WTC11 (cell line): Measurements from ENCODE around the gene TCEANC2. TPM values are rescaled to one million over a fixed set of nuclear protein-coding genes. Genes with fewer than 3 reads are reported as not detected.

ENCODE experiments used
- ATAC-seq: fragments of 200-7000 bp; cut with Tn5 transposase; 2 replicates; pipeline ENCODE4 v1.10.0; 2021; ENCODE audit warnings: mild to moderate bottlenecking, moderate library complexity
- CTCF ChIA-PET: fragments of 300-600 bp; sonication (Branson Sonifier 250); formaldehyde crosslinking; loops from one replicate; lab custom pipeline; 2021; ENCODE audit warnings: antibody characterized with exemption; lab: Charles Lee
- POLR2A ChIA-PET: fragments of 350-600 bp; sonication (Branson Sonifier 250); formaldehyde crosslinking; loops from one replicate; lab custom pipeline; 2021; ENCODE audit warnings: antibody characterized with exemption; lab: Charles Lee
- DNase-seq: peaks from one replicate; pipeline ENCODE4 v3.0.0; 2021; ENCODE audit warnings: low spot score
- H3K27ac Mint-ChIP-seq: 2 replicates; pipeline ENCODE4 v1.8.0; 2021; ENCODE audit warnings: mixed read lengths
- H3K27me3 Mint-ChIP-seq: 2 replicates; pipeline ENCODE4 v1.8.0; 2021; ENCODE audit warnings: low read depth, mild to moderate bottlenecking, moderate library complexity, mixed read lengths
- H3K36me3 Mint-ChIP-seq: 2 replicates; pipeline ENCODE4 v1.8.0; 2021; ENCODE audit warnings: mixed read lengths
- H3K4me1 Mint-ChIP-seq: 2 replicates; pipeline ENCODE4 v1.8.0; 2022; ENCODE audit warnings: mixed read lengths
- H3K4me3 Mint-ChIP-seq: 2 replicates; pipeline ENCODE4 v1.8.0; 2021; ENCODE audit warnings: mild to moderate bottlenecking, moderate library complexity, mixed read lengths
- H3K9me3 Mint-ChIP-seq: 2 replicates; pipeline ENCODE4 v1.8.0; 2021; ENCODE audit warnings: mixed read lengths
- ATF1 ChIP-seq: sonication (generic); formaldehyde crosslinking; IDR thresholded peaks from 2 replicates; pipeline ENCODE4 v1.8.1; 2023; ENCODE audit warnings: mild to moderate bottlenecking, moderate library complexity, missing genetic modification reagents
- ELF4 ChIP-seq: sonication (generic); formaldehyde crosslinking; IDR thresholded peaks from 2 replicates; pipeline ENCODE4 v1.8.1; 2022; ENCODE audit warnings: low read depth, mild to moderate bottlenecking, moderate library complexity, missing genetic modification reagents
- FOXJ3 ChIP-seq: sonication (generic); formaldehyde crosslinking; IDR thresholded peaks from 2 replicates; pipeline ENCODE4 v1.9.0; 2021; ENCODE audit warnings: missing genetic modification reagents, mild to moderate bottlenecking, borderline replicate concordance
- HMGXB4 ChIP-seq: sonication (generic); formaldehyde crosslinking; IDR thresholded peaks from 2 replicates; pipeline ENCODE4 v1.8.1; 2023; ENCODE audit warnings: mild to moderate bottlenecking, moderate library complexity, missing genetic modification reagents
- JUN ChIP-seq: sonication (generic); formaldehyde crosslinking; IDR thresholded peaks from 2 replicates; pipeline ENCODE4 v1.8.0; 2023; ENCODE audit warnings: mild to moderate bottlenecking, missing genetic modification reagents
- NFATC4 ChIP-seq: fragments of 250-450 bp; sonication (Bioruptor Pico); IDR thresholded peaks from 2 replicates; pipeline ENCODE4 v1.9.0; 2021; ENCODE audit warnings: mild to moderate bottlenecking
- NFYB ChIP-seq: sonication (generic); formaldehyde crosslinking; conservative IDR thresholded peaks from 2 replicates; pipeline ENCODE4 v1.8.0; 2022; ENCODE audit warnings: low read depth, missing genetic modification reagents
- NR1H2 ChIP-seq: sonication (generic); formaldehyde crosslinking; IDR thresholded peaks from 2 replicates; pipeline ENCODE4 v1.9.0; 2021; ENCODE audit warnings: mild to moderate bottlenecking, moderate library complexity, missing genetic modification reagents
- OVOL2 ChIP-seq: fragments of 250-450 bp; sonication (Bioruptor Pico); IDR thresholded peaks from 2 replicates; pipeline ENCODE4 v1.9.0; 2021; ENCODE audit warnings: mild to moderate bottlenecking, borderline replicate concordance
- PRRX2 ChIP-seq: fragments of 250-450 bp; sonication (Bioruptor Pico); IDR thresholded peaks from 2 replicates; pipeline ENCODE4 v1.8.0; 2021; ENCODE audit warnings: mild to moderate bottlenecking
- SMAD3 ChIP-seq: sonication (generic); formaldehyde crosslinking; IDR thresholded peaks from 2 replicates; pipeline ENCODE4 v1.8.0; 2022; ENCODE audit warnings: missing genetic modification reagents, mild to moderate bottlenecking, borderline replicate concordance
- SMAD4 ChIP-seq: sonication (generic); formaldehyde crosslinking; IDR thresholded peaks from 2 replicates; pipeline ENCODE4 v1.8.0; 2022; ENCODE audit warnings: mild to moderate bottlenecking, missing genetic modification reagents
- TCF7 ChIP-seq: sonication (generic); formaldehyde crosslinking; IDR thresholded peaks from 2 replicates; pipeline ENCODE4 v1.8.0; 2022; ENCODE audit warnings: mild to moderate bottlenecking, low read depth, missing genetic modification reagents, moderate library complexity
- TEAD4 ChIP-seq: sonication (generic); formaldehyde crosslinking; IDR thresholded peaks from 2 replicates; pipeline ENCODE4 v1.8.0; 2022; ENCODE audit warnings: mild to moderate bottlenecking, missing genetic modification reagents
- ZBTB43 ChIP-seq: sonication (generic); formaldehyde crosslinking; IDR thresholded peaks from 2 replicates; pipeline ENCODE4 v1.8.1; 2023; ENCODE audit warnings: mild to moderate bottlenecking, missing genetic modification reagents
- ZMAT4 ChIP-seq: fragments of 250-450 bp; sonication (Bioruptor Pico); IDR thresholded peaks from 2 replicates; pipeline ENCODE4 v1.9.0; 2021; ENCODE audit warnings: mild to moderate bottlenecking
- ZNF396 ChIP-seq: fragments of 250-450 bp; sonication (Bioruptor Pico); IDR thresholded peaks from 2 replicates; pipeline ENCODE4 v1.8.0; 2021; ENCODE audit warnings: mild to moderate bottlenecking, moderate library complexity, borderline replicate concordance
- ZNF416 ChIP-seq: fragments of 250-450 bp; sonication (Bioruptor Pico); IDR thresholded peaks from 2 replicates; pipeline ENCODE4 v1.9.0; 2021; ENCODE audit warnings: mild to moderate bottlenecking, inconsistent platforms
- ZNF532 ChIP-seq: fragments of 250-450 bp; sonication (Bioruptor Pico); IDR thresholded peaks from 2 replicates; pipeline ENCODE4 v1.9.0; 2021; ENCODE audit warnings: mild to moderate bottlenecking, borderline replicate concordance
- ZNF671 ChIP-seq: fragments of 250-450 bp; sonication (Bioruptor Pico); IDR thresholded peaks from 2 replicates; pipeline ENCODE4 v1.8.0; 2021; ENCODE audit warnings: mild to moderate bottlenecking
- total RNA-seq: library from RNA; stranded (reverse); gene quantifications from 3 replicates; pipeline ENCODE4 v1.2.3, GENCODE V29; 2021
- TF ChIP-seq, protein P1 (sequence below): fragments of 250-450 bp; sonication (Bioruptor Pico); IDR thresholded peaks from 2 replicates; pipeline ENCODE4 v1.9.0; 2021; ENCODE audit warnings: mild to moderate bottlenecking
- TF ChIP-seq, protein P2 (sequence below): sonication (generic); formaldehyde crosslinking; IDR thresholded peaks from 2 replicates; pipeline ENCODE4 v1.8.1; 2023; ENCODE audit warnings: mild to moderate bottlenecking, missing genetic modification reagents

TCEANC2 gene
- total RNA-seq, 1 experiment from 2014 or later, result 6.3 TPM

DNA sequence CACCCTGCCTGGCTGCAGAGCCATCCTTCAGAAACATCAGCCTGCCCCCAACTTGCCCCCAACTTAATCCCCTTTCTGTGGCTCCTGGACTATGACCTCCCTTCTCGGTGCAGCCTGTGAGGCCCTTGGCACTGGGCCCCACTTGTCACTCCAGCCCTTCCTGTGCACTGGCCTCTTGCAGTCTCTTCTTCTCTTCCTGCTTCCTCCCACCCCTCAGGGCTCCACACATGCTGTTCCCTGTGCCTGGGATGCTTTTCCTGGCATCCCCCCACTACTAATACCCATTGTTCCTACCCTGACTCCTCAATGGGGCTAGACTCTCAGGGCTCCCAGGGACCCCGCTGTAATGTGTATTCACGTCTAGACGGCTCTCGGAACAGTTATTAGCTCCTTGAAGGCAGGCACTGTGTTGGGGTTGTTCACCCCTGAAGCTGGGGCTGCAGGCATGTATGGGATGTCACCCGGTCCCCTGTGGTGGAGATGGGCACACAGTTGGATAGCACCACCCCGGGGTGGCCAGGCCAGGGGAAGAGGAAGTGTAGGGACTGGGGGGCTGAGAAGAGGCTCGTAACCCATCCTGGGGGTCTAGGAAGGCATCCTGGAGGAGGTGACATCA lies 39.9 kb upstream of the TCEANC2 start:
- H3K27ac Mint-ChIP-seq, result no peak overlapping the region
- ATAC-seq (peak; percentile 32; the same call in 1 of the 2 replicates), DNase-seq (no peak)
- ChIA-PET CTCF (interaction anchor here (1.0 to 3.0 kb wide), 2 partner anchors 21 to 68 kb away, joined by 3 to 8 read pairs; no protein-coding TSS in a partner anchor), POLR2A (no interaction called here)
- no peaks in the 10 kb centered on the region for H3K36me3 Mint-ChIP-seq
- no peak for TF ChIP-seq ELF4 (CRISPR knock-in tag)
- no peak for TF ChIP-seq OVOL2
- TF ChIP-seq JUN (CRISPR knock-in tag), result no peak
- no peak for TF ChIP-seq ZNF532 (CRISPR knock-in tag)
- no peak for TF ChIP-seq PRRX2 (CRISPR knock-in tag)
- TF ChIP-seq SMAD4, result no peak
- no peak for TF ChIP-seq ZBTB43 (CRISPR knock-in tag)
- TF ChIP-seq TCF7 (CRISPR knock-in tag), result no peak
- TF ChIP-seq FOXJ3 (CRISPR knock-in tag), result no peak
- TF ChIP-seq TEAD4 (CRISPR knock-in tag), result no peak
- TF ChIP-seq ATF1 (CRISPR knock-in tag), result no peak
- TF ChIP-seq, protein P1, sequence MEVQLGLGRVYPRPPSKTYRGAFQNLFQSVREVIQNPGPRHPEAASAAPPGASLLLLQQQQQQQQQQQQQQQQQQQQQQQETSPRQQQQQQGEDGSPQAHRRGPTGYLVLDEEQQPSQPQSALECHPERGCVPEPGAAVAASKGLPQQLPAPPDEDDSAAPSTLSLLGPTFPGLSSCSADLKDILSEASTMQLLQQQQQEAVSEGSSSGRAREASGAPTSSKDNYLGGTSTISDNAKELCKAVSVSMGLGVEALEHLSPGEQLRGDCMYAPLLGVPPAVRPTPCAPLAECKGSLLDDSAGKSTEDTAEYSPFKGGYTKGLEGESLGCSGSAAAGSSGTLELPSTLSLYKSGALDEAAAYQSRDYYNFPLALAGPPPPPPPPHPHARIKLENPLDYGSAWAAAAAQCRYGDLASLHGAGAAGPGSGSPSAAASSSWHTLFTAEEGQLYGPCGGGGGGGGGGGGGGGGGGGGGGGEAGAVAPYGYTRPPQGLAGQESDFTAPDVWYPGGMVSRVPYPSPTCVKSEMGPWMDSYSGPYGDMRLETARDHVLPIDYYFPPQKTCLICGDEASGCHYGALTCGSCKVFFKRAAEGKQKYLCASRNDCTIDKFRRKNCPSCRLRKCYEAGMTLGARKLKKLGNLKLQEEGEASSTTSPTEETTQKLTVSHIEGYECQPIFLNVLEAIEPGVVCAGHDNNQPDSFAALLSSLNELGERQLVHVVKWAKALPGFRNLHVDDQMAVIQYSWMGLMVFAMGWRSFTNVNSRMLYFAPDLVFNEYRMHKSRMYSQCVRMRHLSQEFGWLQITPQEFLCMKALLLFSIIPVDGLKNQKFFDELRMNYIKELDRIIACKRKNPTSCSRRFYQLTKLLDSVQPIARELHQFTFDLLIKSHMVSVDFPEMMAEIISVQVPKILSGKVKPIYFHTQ (CRISPR knock-in tag), result no peak
- TF ChIP-seq ZNF671 (CRISPR knock-in tag), result no peak
- H3K9me3 Mint-ChIP-seq, result no peaks in the 10 kb centered on the region
- H3K27me3 Mint-ChIP-seq, result peaks cover 3% of the 10 kb centered on the region; the same call in 1 of the 2 replicates
- peaks cover 9% of the 10 kb centered on the region for H3K4me1 Mint-ChIP-seq
- H3K4me3 Mint-ChIP-seq, result no peak overlapping the region

GRCh38 chr1:54014009-54014629 lies 39.3 kb upstream of the TCEANC2 start:
- H3K27ac Mint-ChIP-seq, result no peak overlapping the region
- H3K4me3 Mint-ChIP-seq, result no peak overlapping the region
- ChIA-PET CTCF (interaction anchor here (0.9 to 3.0 kb wide), 4 partner anchors 22 to 202 kb away, joined by 3 to 8 read pairs (median 4); no protein-coding TSS in a partner anchor), POLR2A (interaction anchor here (1.2 kb wide), 1 partner anchor 14 kb away, joined by 3 read pairs; no protein-coding TSS in a partner anchor)
- DNase-seq, result no peak
- H3K9me3 Mint-ChIP-seq, result no peaks in the 10 kb centered on the region
- H3K36me3 Mint-ChIP-seq, result no peaks in the 10 kb centered on the region
- H3K4me1 Mint-ChIP-seq, result peaks cover 9% of the 10 kb centered on the region
- H3K27me3 Mint-ChIP-seq, result peaks cover 3% of the 10 kb centered on the region; the same call in 1 of the 2 replicates
- ATAC-seq, result no peak
- TF ChIP-seq, protein P2, sequence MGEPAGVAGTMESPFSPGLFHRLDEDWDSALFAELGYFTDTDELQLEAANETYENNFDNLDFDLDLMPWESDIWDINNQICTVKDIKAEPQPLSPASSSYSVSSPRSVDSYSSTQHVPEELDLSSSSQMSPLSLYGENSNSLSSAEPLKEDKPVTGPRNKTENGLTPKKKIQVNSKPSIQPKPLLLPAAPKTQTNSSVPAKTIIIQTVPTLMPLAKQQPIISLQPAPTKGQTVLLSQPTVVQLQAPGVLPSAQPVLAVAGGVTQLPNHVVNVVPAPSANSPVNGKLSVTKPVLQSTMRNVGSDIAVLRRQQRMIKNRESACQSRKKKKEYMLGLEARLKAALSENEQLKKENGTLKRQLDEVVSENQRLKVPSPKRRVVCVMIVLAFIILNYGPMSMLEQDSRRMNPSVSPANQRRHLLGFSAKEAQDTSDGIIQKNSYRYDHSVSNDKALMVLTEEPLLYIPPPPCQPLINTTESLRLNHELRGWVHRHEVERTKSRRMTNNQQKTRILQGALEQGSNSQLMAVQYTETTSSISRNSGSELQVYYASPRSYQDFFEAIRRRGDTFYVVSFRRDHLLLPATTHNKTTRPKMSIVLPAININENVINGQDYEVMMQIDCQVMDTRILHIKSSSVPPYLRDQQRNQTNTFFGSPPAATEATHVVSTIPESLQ (CRISPR knock-in tag), result no peak
- TF ChIP-seq ZMAT4 (CRISPR knock-in tag) (no peak), TEAD4 (CRISPR knock-in tag) (no peak), ZNF416 (CRISPR knock-in tag) (no peak), NFYB (CRISPR knock-in tag) (no peak), SMAD3 (no peak), NR1H2 (CRISPR knock-in tag) (no peak), HMGXB4 (CRISPR knock-in tag) (no peak), ZNF396 (no peak), NFATC4 (CRISPR knock-in tag) (no peak), OVOL2 (no peak)
